Measurements from ENCODE around the gene CSPG4.
A peak's percentile ranks its signal among the peaks of the same experiment; 100 is the strongest.
"Not testable (repeated sequence)": the region's sequence is repeated elsewhere in the genome, so short reads cannot be mapped to it uniquely, and the experiment has no call there.

The CSPG4 gene

GRCh38 chr15:75704263-75704615 is 8.4 kb downstream of the CSPG4 start:
- DNase-seq, result no peak

DNA sequence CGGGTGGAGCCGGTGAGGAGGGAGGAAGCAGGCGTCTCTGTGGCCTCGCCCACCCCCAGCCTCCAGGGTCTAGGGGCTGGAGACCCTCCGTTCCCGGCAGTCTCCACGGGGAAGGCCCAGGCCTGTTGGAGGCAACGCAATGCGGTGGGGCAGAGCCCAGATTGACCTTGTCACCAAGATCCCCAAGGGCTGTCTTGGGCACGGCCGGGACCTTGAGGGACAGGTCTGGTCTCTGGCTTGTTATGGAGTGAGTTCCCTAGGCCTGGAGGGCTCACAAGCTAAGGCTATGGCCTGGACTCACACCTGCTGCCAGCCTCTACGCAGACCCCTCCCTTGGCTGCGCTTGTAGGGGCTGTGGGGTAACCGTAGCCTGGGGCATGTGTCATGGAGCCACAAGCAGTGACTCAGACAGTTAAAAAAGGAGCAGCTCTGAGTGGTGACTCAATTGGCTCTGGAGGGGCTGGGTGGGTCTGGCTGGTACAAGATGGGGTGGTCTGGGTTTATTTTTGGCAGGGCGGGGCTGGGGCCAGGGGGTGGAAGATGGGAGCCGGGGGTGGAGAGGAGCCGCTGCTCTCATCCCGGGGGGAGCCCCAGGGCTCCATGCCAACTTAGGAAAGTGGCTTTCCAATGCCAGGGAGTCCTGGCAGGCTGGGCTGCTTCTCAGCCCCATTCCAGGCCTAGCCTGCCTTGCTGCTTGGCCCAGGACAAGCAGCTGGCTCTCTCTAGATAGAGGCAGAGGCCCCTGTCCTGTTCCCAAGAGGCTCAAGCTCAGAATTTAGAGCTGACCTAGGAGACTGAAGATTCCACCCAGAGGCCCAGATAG is 9.0 kb downstream of the CSPG4 start:
- DNase-seq, result not testable (repeated sequence)

DNA sequence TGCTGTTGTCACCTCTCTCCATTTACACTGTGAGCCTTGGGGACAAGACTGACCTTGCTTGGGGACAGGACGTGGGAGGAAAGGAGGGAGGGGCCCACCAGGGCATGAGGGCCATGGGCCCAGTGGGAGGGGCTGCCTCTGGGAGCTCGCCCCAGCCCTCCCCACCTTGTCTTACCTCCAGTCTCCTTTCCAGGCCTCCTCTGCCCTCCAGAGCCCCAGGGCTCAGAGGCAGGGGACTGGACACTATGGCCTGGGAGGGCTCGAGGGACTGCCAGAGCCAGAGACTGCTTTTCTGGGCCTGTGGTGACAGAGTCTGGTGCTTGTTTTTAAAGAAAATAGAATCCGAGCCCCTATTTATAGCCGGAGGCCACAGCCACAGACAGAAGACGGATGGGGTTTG is 10.2 kb downstream of the CSPG4 start:
- DNase-seq, result no peak

DNA sequence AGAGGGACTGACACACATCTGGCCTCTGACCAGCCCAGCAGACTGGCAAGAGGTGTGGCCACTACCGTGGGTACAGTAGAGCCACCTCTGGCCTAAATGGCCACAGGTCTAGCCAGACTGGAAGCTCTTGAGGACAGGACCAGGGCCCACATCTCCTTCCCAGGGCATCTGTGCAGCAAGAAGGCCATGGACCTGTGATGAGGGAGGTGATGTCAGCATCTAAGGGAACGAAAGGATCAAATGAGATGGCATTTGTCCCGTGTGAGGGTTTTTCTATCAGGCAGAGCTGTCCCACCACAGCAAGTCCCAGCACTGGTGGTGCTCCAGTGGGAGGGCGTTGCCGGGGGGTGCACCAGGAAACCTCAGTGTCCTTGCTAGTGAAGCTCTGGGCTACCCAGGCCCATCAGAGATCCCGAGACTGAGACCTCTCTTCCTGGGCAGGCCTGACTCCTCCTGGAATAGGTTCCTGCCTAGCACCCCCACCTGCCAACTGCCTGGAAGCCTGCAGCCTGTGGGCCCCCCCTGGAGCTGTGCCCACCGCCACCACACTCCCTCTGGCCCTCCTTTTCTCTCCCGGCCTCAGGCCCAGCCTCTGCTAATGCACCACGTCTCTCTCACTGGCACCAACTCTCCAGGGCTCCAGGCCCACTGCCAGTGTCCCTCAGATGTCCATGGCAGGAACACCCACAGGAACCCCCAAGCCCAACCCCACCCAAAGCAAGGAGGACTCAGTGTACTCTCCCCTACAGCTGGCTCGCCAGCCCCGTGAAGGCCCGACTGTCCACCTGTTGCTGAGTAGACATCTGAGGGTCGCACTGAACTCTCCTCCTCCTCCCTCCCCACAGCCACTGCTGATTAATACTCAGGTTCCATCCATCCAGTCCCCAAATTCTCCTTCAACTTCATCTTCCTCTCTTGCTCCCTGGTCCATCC is 11.3 kb downstream of the CSPG4 start:
- not testable (repeated sequence) for DNase-seq

DNA sequence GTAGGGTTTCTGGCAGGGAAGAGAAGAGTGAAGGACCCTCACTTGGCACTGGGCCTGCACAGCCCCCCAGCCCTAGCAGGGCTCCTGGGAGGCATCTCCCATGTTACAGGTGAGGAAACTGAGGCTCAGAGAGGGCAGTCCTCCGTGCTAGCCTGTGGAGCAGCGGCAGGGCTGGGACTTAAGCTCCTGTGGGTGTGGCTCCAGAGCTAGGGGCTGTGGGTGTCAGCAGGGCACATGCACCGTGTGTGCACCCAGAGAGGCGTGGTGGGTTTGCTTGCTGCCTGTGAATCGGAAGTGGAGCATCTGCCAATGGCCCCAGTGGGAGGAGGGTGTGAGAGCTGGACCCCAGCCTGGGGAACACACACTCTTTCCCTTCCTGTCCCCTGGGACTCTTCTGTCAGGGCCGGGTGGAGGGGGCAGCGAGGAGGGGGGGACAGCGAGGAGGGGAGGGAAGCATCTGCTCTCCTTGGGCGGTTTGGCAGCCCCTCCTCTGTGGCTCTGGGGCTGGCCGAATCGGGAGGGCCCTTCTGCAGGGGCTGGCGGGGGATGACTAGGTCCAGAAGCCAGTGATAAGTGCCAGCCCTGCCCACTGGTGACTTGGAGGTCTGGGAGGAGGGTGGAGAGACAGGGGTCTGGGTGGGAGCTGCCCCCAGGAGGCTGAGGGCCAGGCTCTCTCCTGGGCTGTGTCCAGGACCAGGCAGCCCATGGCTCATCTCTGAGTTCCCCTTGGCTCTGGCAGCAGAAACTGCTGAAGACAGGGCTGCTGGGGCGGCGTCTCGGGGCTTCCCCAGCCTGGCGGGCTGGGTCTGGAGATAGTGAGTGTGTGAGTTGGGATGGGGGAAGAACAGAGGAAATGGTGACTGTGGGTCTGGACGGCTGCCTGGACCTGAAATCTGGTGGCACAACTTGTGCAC is 12.4 kb downstream of the CSPG4 start:
- DNase-seq, result peak; percentile 14

DNA sequence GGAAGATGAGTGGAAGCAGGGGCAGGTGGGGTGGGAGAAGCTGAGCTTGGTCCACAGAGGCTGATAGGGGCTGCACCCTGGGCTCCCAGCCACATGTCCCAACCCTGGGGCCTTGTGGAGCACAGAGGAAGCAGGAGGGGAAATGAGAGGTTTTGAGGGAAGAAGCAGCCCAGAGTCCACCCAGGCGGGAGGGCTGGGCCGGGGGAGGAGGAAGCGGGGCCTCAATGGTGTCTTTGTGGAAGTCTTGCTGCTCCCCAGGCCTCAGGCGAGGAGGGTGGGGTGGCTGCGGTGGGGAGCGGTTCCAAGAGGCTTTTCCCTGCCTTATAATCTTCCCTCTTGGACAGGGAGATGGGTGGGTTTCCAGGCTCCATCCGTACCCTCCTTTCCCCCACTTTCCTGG is 13.1 kb downstream of the CSPG4 start:
- not testable (repeated sequence) for DNase-seq

GRCh38 chr15:75697974-75698747 is 14.5 kb downstream of the CSPG4 start:
- DNase-seq, result not testable (repeated sequence)

DNA sequence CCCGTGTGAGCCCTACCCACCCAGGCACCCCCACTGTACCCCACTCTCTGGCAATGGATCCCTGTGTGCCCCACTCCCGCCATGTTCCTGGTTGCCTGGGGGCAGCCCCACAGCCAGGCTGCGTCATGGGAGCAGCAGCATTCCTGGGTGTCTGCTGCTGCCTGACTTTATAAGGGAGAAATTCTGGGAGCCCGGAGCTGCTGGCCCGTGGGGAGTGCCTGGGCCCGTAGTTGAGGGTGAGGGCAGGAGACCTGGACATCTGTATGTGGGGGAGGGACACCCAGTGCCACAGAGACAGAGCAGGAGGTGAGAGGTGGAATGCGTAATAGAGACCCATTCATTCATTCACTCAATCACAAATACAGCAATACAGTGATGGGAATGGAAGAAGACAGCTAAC is 15.1 kb downstream of the CSPG4 start:
- DNase-seq, result no peak

DNA sequence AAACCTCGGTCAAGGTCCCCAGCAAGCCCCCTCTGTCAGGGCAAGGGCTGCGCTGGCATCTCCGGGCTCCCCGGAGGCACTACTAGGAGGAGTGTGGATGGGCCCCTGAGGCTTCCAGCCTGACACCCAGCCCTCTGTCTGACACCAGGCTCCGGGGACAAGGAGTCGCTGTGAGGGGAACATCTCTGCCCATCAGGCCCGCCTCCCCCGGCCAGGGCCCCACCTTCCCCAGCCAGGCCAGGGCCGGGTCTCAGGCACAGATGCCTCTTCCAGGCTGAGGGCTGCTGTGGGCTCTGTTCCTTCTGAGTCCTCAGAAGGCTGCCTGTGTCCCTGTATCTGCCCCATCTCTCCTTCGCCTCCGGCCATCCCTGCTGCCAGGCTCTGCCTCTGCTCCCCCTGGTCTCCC is 15.8 kb downstream of the CSPG4 start:
- DNase-seq, result no peak

DNA sequence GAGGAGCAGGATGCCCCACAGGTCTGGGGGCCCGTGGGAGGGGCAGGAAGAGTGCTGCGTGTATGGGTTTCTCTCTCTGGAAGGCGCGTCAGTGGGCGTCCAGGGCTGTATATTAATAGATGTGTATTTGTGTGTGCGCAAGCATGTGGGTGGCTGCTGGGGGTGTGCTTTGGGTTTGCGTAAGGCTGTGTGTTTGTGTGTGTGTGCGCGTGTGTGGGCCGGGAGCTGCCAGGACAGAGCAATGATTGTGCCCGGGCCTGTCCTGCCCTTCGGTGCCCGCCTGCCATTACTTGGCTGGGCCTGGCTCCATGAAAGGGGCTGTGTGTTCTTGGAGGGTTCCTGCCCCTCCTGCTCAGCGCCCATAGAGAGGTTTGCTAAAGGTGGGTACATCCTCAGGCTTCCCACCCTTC is 16.3 kb downstream of the CSPG4 start:
- no peak for DNase-seq

- no peak for DNase-seq
Measured at GRCh38 chr15:75695634-75696310, 16.9 kb downstream of the CSPG4 start.

GRCh38 chr15:75695220-75695619 is 17.4 kb downstream of the CSPG4 start:
- DNase-seq, result no peak

- DNase-seq, result peak; percentile 79
Measured at GRCh38 chr15:75694241-75695182, 18.1 kb downstream of the CSPG4 start.

DNA sequence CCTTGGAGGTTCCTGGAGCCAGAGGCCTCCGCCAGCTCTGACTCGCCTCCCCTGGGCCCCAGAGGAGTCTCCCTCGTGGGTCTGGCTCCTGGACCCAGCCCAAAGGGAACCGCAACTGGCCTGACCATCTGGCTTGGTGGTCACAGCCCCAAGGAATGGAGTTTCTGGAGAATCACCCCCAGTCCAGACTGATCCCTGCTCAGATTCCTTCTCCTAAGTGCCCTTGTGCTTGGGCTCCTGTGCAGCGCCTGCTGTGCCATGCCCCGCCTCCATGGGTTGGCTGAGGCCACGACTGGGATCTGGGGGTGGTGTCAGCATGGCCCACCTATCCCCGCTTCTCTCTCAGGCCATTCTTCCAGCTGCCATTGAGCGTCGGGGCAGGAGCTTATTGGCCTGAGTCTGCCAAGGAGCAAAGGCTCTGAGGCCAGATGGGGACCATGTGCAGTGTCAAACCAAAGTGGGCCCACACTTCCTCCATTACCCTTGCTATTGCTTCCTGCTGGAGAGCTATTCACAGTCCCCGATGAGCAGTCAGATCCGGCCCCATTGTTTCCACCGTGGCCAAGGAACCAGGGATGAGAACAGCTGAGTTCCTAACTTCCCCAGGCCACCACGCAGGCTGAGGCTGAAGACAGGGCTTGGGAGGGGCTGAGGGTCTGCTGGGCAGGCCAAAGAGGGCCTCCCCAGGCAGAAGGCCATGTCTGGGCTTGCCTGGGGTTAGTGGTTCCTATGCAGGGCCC is 19.0 kb downstream of the CSPG4 start:
- no peak for DNase-seq

DNA sequence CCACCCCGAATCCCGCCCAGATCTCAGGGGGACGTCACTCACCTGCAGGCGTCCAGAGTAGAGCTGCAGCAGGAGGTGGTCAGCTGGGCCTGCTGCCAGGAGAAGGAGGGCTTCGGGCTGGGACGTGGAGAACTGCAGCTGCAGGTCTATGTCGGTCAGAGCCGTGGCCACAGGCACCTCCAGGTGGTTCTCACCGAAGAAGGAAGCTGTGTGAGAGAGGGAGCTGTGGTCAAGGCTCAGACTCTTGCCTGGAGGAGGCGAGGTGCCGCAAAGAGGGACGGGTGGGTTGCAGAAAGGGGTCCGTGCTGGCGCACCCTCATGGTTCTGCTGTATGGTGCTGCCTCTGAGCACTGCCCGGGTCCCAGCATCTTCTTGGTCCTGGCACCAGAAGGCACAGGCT is 19.6 kb downstream of the CSPG4 start:
- not testable (repeated sequence) for DNase-seq

- DNase-seq, result not testable (repeated sequence)
Measured at GRCh38 chr15:75692311-75692710, 20.3 kb downstream of the CSPG4 start.

DNA sequence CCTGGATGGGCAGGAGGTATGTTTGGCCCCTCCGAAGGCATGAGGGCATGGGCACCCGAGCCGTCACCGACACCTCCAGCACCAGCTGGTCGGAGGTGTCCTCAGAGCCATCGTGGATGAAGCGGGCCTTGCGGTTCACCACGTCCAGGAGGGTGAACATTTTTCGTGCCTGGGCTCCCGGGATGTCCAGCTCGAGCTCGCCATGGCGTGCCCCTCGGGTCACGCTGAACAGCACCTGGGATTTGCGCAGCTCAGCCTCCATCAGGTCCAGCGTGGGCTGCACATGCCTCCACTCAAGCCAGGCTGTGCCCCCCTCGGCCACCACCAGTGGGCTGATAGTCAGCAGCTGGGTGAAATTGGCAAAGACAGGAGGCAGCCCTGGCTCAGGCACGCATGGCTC is 23.2 kb downstream of the CSPG4 start:
- DNase-seq, result not testable (repeated sequence)

- no peak for DNase-seq
Measured at GRCh38 chr15:75688831-75689230, 23.8 kb downstream of the CSPG4 start.

GRCh38 chr15:75688278-75688557 is 24.4 kb downstream of the CSPG4 start:
- no peak for DNase-seq

Measured in kidney glomerular epithelial cell (primary cell).